Activated CD4-positive, alpha-beta T cell treated with anti-CD3 and anti-CD28 coated beads, Interleukin-2, amount 10 ng/mL, durations not matched to agents 7 days and 5 days (primary cell): Measurements from ENCODE around the gene XCR1. TPM values are rescaled to one million over a fixed set of nuclear protein-coding genes. Genes with fewer than 3 reads are reported as not detected.
"Not testable (repeated sequence)": the region's sequence is repeated elsewhere in the genome, so short reads cannot be mapped to it uniquely, and the experiment has no call there.

Source experiments
- CTCF ChIA-PET: fragments of 350-600 bp; sonication (Branson Sonifier 250); formaldehyde crosslinking; loops from one replicate; lab custom pipeline; 2021; ENCODE audit warnings: antibody characterized with exemption; lab: Charles Lee
- POLR2A ChIA-PET: fragments of 350-600 bp; sonication (Branson Sonifier 250); formaldehyde crosslinking; loops from one replicate; lab custom pipeline; 2021; ENCODE audit warnings: antibody characterized with exemption; lab: Charles Lee
- DNase-seq: peaks from one replicate; pipeline ENCODE4 v3.0.0-alpha.2; 2020
- H3K27ac Mint-ChIP-seq: one replicate; pipeline ENCODE4 v1.8.0; 2021; ENCODE audit warnings: mild to moderate bottlenecking, moderate library complexity, mixed read lengths
- H3K27me3 Mint-ChIP-seq: one replicate; pipeline ENCODE4 v1.8.0; 2021; ENCODE audit warnings: mixed read lengths
- H3K36me3 Mint-ChIP-seq: one replicate; pipeline ENCODE4 v1.8.0; 2021; ENCODE audit warnings: low read depth, mixed read lengths
- H3K4me1 Mint-ChIP-seq: one replicate; pipeline ENCODE4 v1.8.0; 2021; ENCODE audit warnings: mixed read lengths
- H3K4me3 Mint-ChIP-seq: one replicate; pipeline ENCODE4 v1.8.0; 2021; ENCODE audit warnings: mild to moderate bottlenecking, moderate library complexity, mixed read lengths
- H3K9me3 Mint-ChIP-seq: one replicate; pipeline ENCODE4 v1.8.0; 2021; ENCODE audit warnings: mixed read lengths
- total RNA-seq, 2 experiments: library from RNA; stranded (reverse); gene quantifications; one replicate each; pipeline ENCODE4 v1.2.3, GENCODE V29; 2021

XCR1 gene
- total RNA-seq, 2 experiments from 2014 or later: not detected

GRCh38 chr3:46013316-46014094, 13.8 kb downstream of the XCR1 start:
- Mint-ChIP-seq H3K4me1 (peaks cover 11% of the 10 kb centered on the region), H3K36me3 (peaks cover 2% of the 10 kb centered on the region), H3K27ac (no peak overlapping the region), H3K27me3 (peaks cover 2% of the 10 kb centered on the region), H3K9me3 (peaks cover 2% of the 10 kb centered on the region), H3K4me3 (no peak overlapping the region)
- DNase-seq: no peak
- ChIA-PET POLR2A (no interaction called here), CTCF (interaction anchor here (1.5 kb wide), 1 partner anchor 14 kb away, joined by 3 read pairs; the partner anchor contains the start of gene XCR1)

- H3K27ac Mint-ChIP-seq: no peak overlapping the region
- CTCF ChIA-PET: interaction anchor here (1.5 kb wide), 1 partner anchor 16 kb away, joined by 3 read pairs; the partner anchor contains the start of gene XCR1
- H3K9me3 Mint-ChIP-seq: peaks cover 2% of the 10 kb centered on the region
- POLR2A ChIA-PET: no interaction called here
- peaks cover 2% of the 10 kb centered on the region for H3K36me3 Mint-ChIP-seq
- no peak for DNase-seq
- no peak overlapping the region for H3K4me3 Mint-ChIP-seq
- H3K27me3 Mint-ChIP-seq: peaks cover 6% of the 10 kb centered on the region
- peaks cover 11% of the 10 kb centered on the region for H3K4me1 Mint-ChIP-seq
Observed at GRCh38 chr3:46012246-46012645, 15.0 kb downstream of the XCR1 start.

- peaks cover 2% of the 10 kb centered on the region for H3K9me3 Mint-ChIP-seq
- ChIA-PET CTCF (interaction anchor here (1.0 to 1.4 kb wide), 6 partner anchors 9 to 72 kb away, joined by 3 to 7 read pairs (median 3); partner anchors contain the start of gene XCR1), POLR2A (interaction anchor here (0.7 kb wide), 1 partner anchor 15 kb away, joined by 3 read pairs; no protein-coding TSS in a partner anchor)
- H3K36me3 Mint-ChIP-seq: peaks cover 2% of the 10 kb centered on the region
- H3K27me3 Mint-ChIP-seq: peaks cover 12% of the 10 kb centered on the region
- H3K4me3 Mint-ChIP-seq: no peak overlapping the region
- no peak for DNase-seq
- H3K4me1 Mint-ChIP-seq: peaks cover 11% of the 10 kb centered on the region
- H3K27ac Mint-ChIP-seq: no peak overlapping the region
Observed at GRCh38 chr3:46010519-46011113, 16.7 kb downstream of the XCR1 start.

GRCh38 chr3:46008058-46008457, 19.2 kb downstream of the XCR1 start:
- DNase-seq: no peak
- H3K36me3 Mint-ChIP-seq: peaks cover 2% of the 10 kb centered on the region
- peaks cover 8% of the 10 kb centered on the region for H3K4me1 Mint-ChIP-seq
- POLR2A ChIA-PET: no interaction called here
- H3K9me3 Mint-ChIP-seq: no peaks in the 10 kb centered on the region
- no peak overlapping the region for H3K4me3 Mint-ChIP-seq
- H3K27me3 Mint-ChIP-seq: peaks cover 12% of the 10 kb centered on the region
- CTCF ChIA-PET: interaction anchor here (0.7 kb wide), 1 partner anchor 26 kb away, joined by 6 read pairs; no protein-coding TSS in a partner anchor
- H3K27ac Mint-ChIP-seq: no peak overlapping the region

- peaks cover 8% of the 10 kb centered on the region for H3K4me1 Mint-ChIP-seq
- ChIA-PET CTCF (no interaction called here), POLR2A (no interaction called here)
- H3K27ac Mint-ChIP-seq: no peak overlapping the region
- H3K36me3 Mint-ChIP-seq: peaks cover 2% of the 10 kb centered on the region
- H3K9me3 Mint-ChIP-seq: no peaks in the 10 kb centered on the region
- no peak for DNase-seq
- H3K27me3 Mint-ChIP-seq: peaks cover 12% of the 10 kb centered on the region
- H3K4me3 Mint-ChIP-seq: no peak overlapping the region
Observed at GRCh38 chr3:46007280-46007679, 20.0 kb downstream of the XCR1 start.

GRCh38 chr3:46006238-46007032, 20.8 kb downstream of the XCR1 start:
- H3K36me3 Mint-ChIP-seq: peaks cover 2% of the 10 kb centered on the region
- H3K27ac Mint-ChIP-seq: no peak overlapping the region
- H3K4me3 Mint-ChIP-seq: no peak overlapping the region
- H3K4me1 Mint-ChIP-seq: peaks cover 8% of the 10 kb centered on the region
- POLR2A ChIA-PET: no interaction called here
- no peak for DNase-seq
- no peaks in the 10 kb centered on the region for H3K9me3 Mint-ChIP-seq
- CTCF ChIA-PET: interaction anchor here (1.3 to 1.4 kb wide), 2 partner anchors 10 to 25 kb away, joined by 3 to 5 read pairs; partner anchors contain the start of gene FYCO1
- peaks cover 12% of the 10 kb centered on the region for H3K27me3 Mint-ChIP-seq

GRCh38 chr3:46003706-46004105, 23.6 kb downstream of the XCR1 start:
- DNase-seq, POLR2A ChIA-PET, H3K27ac Mint-ChIP-seq, H3K36me3 Mint-ChIP-seq, H3K4me3 Mint-ChIP-seq, H3K4me1 Mint-ChIP-seq, H3K9me3 Mint-ChIP-seq: not testable (repeated sequence)
- CTCF ChIA-PET: interaction anchor here (2.2 kb wide), 1 partner anchor 14 kb away, joined by 7 read pairs; no protein-coding TSS in a partner anchor
- peaks cover 13% of the 10 kb centered on the region for H3K27me3 Mint-ChIP-seq

- CTCF ChIA-PET: no interaction called here
- POLR2A ChIA-PET: no interaction called here
- no peak for DNase-seq
Observed at GRCh38 chr3:46001178-46001577, 26.1 kb downstream of the XCR1 start.

GRCh38 chr3:45997942-45998341, 29.3 kb downstream of the XCR1 start:
- no peak overlapping the region for H3K4me3 Mint-ChIP-seq
- POLR2A ChIA-PET: no interaction called here

More at GRCh38 chr3:46001178-46001577, 26.1 kb downstream of the XCR1 start:
- Mint-ChIP-seq H3K27ac (no peak overlapping the region), H3K27me3 (peaks cover 10% of the 10 kb centered on the region), H3K9me3 (peaks cover 3% of the 10 kb centered on the region), H3K4me3 (no peak overlapping the region), H3K4me1 (peaks cover 8% of the 10 kb centered on the region), H3K36me3 (peaks cover 4% of the 10 kb centered on the region)

GRCh38 chr3:45997499-45997898, 29.8 kb downstream of the XCR1 start:
- POLR2A ChIA-PET, H3K9me3 Mint-ChIP-seq, DNase-seq, H3K4me3 Mint-ChIP-seq, H3K27ac Mint-ChIP-seq, H3K27me3 Mint-ChIP-seq: not testable (repeated sequence)
- Mint-ChIP-seq H3K36me3 (peaks cover 15% of the 10 kb centered on the region), H3K4me1 (peaks cover 36% of the 10 kb centered on the region)
- CTCF ChIA-PET: interaction anchor here (5.9 kb wide), 1 partner anchor 15 kb away, joined by 45 read pairs; no protein-coding TSS in a partner anchor

More at GRCh38 chr3:45997942-45998341, 29.3 kb downstream of the XCR1 start:
- Mint-ChIP-seq H3K27me3 (peaks cover 7% of the 10 kb centered on the region), H3K36me3 (peaks cover 11% of the 10 kb centered on the region), H3K9me3 (peaks cover 5% of the 10 kb centered on the region), H3K27ac (no peak overlapping the region), H3K4me1 (peaks cover 31% of the 10 kb centered on the region)
- CTCF ChIA-PET: interaction anchor here (1.7 to 5.9 kb wide), 2 partner anchors 14 to 15 kb away, joined by 6 to 45 read pairs; no protein-coding TSS in a partner anchor
- no peak for DNase-seq

- Mint-ChIP-seq H3K4me1 (peaks cover 49% of the 10 kb centered on the region), H3K9me3 (peaks cover 5% of the 10 kb centered on the region), H3K27me3 (peaks cover 7% of the 10 kb centered on the region), H3K27ac (peak within 1 kb of the TSS; percentile 95), H3K4me3 (peak within 1 kb of the TSS; percentile 83), H3K36me3 (peaks cover 26% of the 10 kb centered on the region)
- CTCF ChIA-PET: interaction anchor here (1.2 to 5.9 kb wide), 10 partner anchors 10 to 373 kb away, joined by 3 to 45 read pairs (median 6); no protein-coding TSS in a partner anchor
- POLR2A ChIA-PET: interaction anchor here (0.6 kb wide), 2 partner anchors 15 to 45 kb away, joined by 3 read pairs; no protein-coding TSS in a partner anchor
- DNase-seq: peak; percentile 87
Observed at GRCh38 chr3:45995236-45996192, 31.8 kb downstream of the XCR1 start, which contains the start of gene FYCO1. Gene FYCO1, minus strand, starts transcription at chr3:45995824. Its CDS starts 10,914 bp downstream, at chr3:45984910.
